Smooth muscle cell (in vitro differentiated cells): ENCODE data around the gene VSIG2. TPM values are rescaled to one million over a fixed set of nuclear protein-coding genes. Genes with fewer than 3 reads are reported as not detected.

Source experiments
- DNase-seq: peaks from one replicate; lab custom pipeline; 2025; ENCODE audit not compliant: unreplicated experiment; lab: John Stamatoyannopoulos, UW
- H2AFZ ChIP-seq: fragments of 200-600 bp; sonication (generic); 2 replicates; pipeline ENCODE4 v1.6.0; 2016; ENCODE audit warnings: antibody characterized with exemption, low read depth, mild to moderate bottlenecking
- H3F3A ChIP-seq: fragments of 200-600 bp; sonication (generic); 2 replicates; pipeline ENCODE4 v1.6.0; 2017; ENCODE audit warnings: antibody characterized with exemption, low read depth
- H3K27ac ChIP-seq: fragments of 200-600 bp; sonication (generic); 2 replicates; pipeline ENCODE4 v1.5.1; 2016; ENCODE audit warnings: low read depth, mild to moderate bottlenecking
- H3K27me3 ChIP-seq: fragments of 200-600 bp; sonication (generic); 2 replicates; pipeline ENCODE4 v1.6.1; 2016; ENCODE audit warnings: low read depth, mild to moderate bottlenecking
- H3K36me3 ChIP-seq: fragments of 200-600 bp; sonication (generic); 2 replicates; pipeline ENCODE4 v1.5.1; 2016; ENCODE audit warnings: low read depth
- H3K4me1 ChIP-seq: fragments of 200-600 bp; sonication (generic); 2 replicates; pipeline ENCODE4 v1.5.1; 2016; ENCODE audit warnings: low read depth
- H3K4me2 ChIP-seq: fragments of 200-600 bp; sonication (generic); 2 replicates; pipeline ENCODE4 v1.6.0; 2016; ENCODE audit warnings: mild to moderate bottlenecking
- H3K4me3 ChIP-seq: fragments of 200-600 bp; sonication (generic); 2 replicates; pipeline ENCODE4 v1.5.1; 2016; ENCODE audit warnings: mild to moderate bottlenecking
- H3K79me2 ChIP-seq: fragments of 200-600 bp; sonication (generic); 2 replicates; pipeline ENCODE4 v1.6.0; 2016; ENCODE audit warnings: low read depth, mild to moderate bottlenecking
- H3K9ac ChIP-seq: fragments of 200-600 bp; sonication (generic); 2 replicates; pipeline ENCODE4 v1.6.0; 2016; ENCODE audit warnings: low read depth
- H3K9me3 ChIP-seq: fragments of 200-600 bp; sonication (generic); replicated peaks from 2 replicates; pipeline ENCODE4 v1.5.1; 2016; ENCODE audit warnings: low read depth
- H4K20me1 ChIP-seq: fragments of 200-600 bp; sonication (generic); 2 replicates; pipeline ENCODE4 v1.6.0; 2016; ENCODE audit warnings: low read depth
- CTCF ChIP-seq: fragments of 200-600 bp; sonication (generic); IDR thresholded peaks from 2 replicates; pipeline ENCODE4 v1.5.1; 2017; ENCODE audit warnings: borderline replicate concordance, mild to moderate bottlenecking, antibody characterized with exemption; ENCODE audit not compliant: insufficient read depth, poor library complexity, severe bottlenecking
- WGBS: methylation state at CpG from one replicate; pipeline ENCODE4 v1.1.7; 2016; ENCODE audit warnings: low lambda C conversion rate; 5-methylcytosine and 5-hydroxymethylcytosine counted together
- polyA plus RNA-seq: library from polyadenylated mRNA; unstranded; fragments of >200 nt; fragmentation: Nextera tagmentation; extraction: Ambion mirVana; gene quantifications from 2 replicates; pipeline ENCODE4 v1.2.1, GENCODE V29; 2016
- total RNA-seq: library from RNA; depleted of rRNA; stranded (reverse); fragments of >200 nt; gene quantifications from 2 replicates; pipeline ENCODE4 v1.2.3, GENCODE V29; 2014

Gene VSIG2
- total and polyA plus RNA-seq, 2 experiments from 2014 or later = not detected

GRCh38 chr11:124759266-124760204 is 7.5 kb upstream of the VSIG2 start:
- H3K79me2 ChIP-seq = no peaks in the 10 kb centered on the region
- no peak overlapping the region for H3K27ac ChIP-seq
- no peaks in the 10 kb centered on the region for H3K9me3 ChIP-seq
- peaks cover 36% of the 10 kb centered on the region for H4K20me1 ChIP-seq
- H3K4me1 ChIP-seq = peaks cover 39% of the 10 kb centered on the region
- no peak overlapping the region for H2AFZ ChIP-seq
- peaks cover 70% of the 10 kb centered on the region for H3K27me3 ChIP-seq
- H3K36me3 ChIP-seq = no peaks in the 10 kb centered on the region
- DNase-seq = no peak
- no peak overlapping the region for H3K9ac ChIP-seq
- 24% methylated on average over 50 of the region's 52 CpGs for WGBS
- no peak for TF ChIP-seq CTCF
- no peaks in the 10 kb centered on the region for H3F3A ChIP-seq
- peak overlapping the region; percentile 84 for H3K4me2 ChIP-seq
- H3K4me3 ChIP-seq = peak overlapping the region; percentile 47

DNA sequence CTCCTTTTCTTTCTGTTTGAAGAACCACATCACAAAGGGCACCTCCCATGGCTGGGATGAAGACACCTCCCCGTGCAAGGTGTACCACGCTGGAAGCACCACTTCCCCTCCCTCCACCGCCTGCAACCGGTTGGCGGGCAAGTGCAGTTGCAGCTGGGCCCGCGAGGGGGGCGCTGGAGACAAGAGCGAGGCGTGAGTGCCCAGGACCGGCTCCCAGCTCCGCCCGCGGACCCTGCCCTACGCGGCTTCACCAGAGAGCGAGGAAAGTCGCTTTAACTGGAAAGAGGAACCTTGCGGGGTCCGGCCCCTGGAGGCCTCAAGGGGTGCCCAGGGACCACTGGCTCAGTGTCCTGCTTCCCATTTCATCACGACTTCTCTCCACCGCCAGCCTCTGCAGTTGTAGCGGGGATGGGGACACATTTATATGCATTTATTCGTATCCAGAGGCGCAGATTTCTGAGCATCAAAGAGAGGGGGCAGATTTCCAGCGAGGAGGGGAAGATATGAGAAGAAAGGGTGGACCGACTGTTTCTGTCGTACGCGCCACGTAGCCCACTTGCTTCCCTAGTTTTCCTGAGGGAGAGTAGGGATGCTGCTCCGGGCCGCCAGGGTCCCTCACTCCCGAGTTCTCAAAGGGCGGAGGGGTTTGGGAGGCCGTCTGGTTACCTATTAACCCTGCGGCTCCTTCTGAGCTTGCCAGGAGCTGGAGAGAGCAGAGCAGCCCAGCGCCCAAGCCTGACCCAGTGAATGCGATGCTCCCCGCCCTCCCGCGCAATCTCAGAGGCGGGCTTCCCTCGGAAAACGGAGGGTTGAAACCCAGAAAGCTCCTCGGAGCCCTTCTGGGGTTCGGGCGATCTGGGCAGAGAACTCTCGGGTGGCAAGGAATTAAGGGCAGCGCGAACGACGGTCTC is 6.6 kb upstream of the VSIG2 start:
- no peak overlapping the region for H3K9ac ChIP-seq
- DNase-seq = peak; percentile 25
- H3K27me3 ChIP-seq = peaks cover 70% of the 10 kb centered on the region

DNA sequence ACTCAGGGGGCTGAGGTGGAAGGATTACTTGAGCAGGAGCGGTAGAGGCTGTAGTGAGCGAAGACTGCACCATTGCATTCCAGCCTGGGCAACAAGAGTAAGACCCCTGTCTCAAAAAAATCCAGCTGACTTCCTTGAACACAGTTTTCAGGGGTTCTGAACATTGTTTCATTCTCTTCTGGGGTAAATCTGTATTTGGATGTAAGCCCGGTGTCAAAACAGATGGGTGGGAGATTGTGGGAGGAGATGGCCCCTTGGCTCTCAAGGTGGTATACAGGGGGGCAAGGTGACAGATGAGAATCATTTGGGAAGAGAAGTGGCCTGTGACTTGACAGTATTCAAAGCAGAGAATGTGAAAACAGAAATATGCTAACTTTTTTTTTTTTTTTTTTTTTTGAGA is 5.3 kb upstream of the VSIG2 start:
- no peak overlapping the region for H3K9ac ChIP-seq
- H2AFZ ChIP-seq = no peak overlapping the region
- no peak for TF ChIP-seq CTCF
- H3K4me2 ChIP-seq = no peak overlapping the region
- no peaks in the 10 kb centered on the region for H3K79me2 ChIP-seq
- no peak overlapping the region for H3K4me3 ChIP-seq
- no peak overlapping the region for H3K27ac ChIP-seq
- H3K9me3 ChIP-seq = no peaks in the 10 kb centered on the region
- H3K4me1 ChIP-seq = peaks cover 33% of the 10 kb centered on the region
- WGBS = 92% methylated on average over 3 of the region's 3 CpGs
- no peaks in the 10 kb centered on the region for H3K36me3 ChIP-seq
- H3F3A ChIP-seq = no peaks in the 10 kb centered on the region
- DNase-seq = no peak
- H4K20me1 ChIP-seq = peaks cover 21% of the 10 kb centered on the region
- peaks cover 71% of the 10 kb centered on the region for H3K27me3 ChIP-seq

More for the DNA sequence above, 6.6 kb upstream of the VSIG2 start:
- 8% methylated on average over 53 of the region's 53 CpGs for WGBS
- H4K20me1 ChIP-seq = peaks cover 32% of the 10 kb centered on the region
- H3K4me3 ChIP-seq = peak overlapping the region; percentile 47
- no peaks in the 10 kb centered on the region for H3K36me3 ChIP-seq
- no peak overlapping the region for H3K27ac ChIP-seq
- no peaks in the 10 kb centered on the region for H3K9me3 ChIP-seq
- H2AFZ ChIP-seq = no peak overlapping the region
- no peaks in the 10 kb centered on the region for H3K79me2 ChIP-seq
- peaks cover 39% of the 10 kb centered on the region for H3K4me1 ChIP-seq
- no peaks in the 10 kb centered on the region for H3F3A ChIP-seq
- TF ChIP-seq CTCF = peak; percentile 46
- peak overlapping the region; percentile 84 for H3K4me2 ChIP-seq
